Measurements from ENCODE around the gene ADPRS.

DNA sequence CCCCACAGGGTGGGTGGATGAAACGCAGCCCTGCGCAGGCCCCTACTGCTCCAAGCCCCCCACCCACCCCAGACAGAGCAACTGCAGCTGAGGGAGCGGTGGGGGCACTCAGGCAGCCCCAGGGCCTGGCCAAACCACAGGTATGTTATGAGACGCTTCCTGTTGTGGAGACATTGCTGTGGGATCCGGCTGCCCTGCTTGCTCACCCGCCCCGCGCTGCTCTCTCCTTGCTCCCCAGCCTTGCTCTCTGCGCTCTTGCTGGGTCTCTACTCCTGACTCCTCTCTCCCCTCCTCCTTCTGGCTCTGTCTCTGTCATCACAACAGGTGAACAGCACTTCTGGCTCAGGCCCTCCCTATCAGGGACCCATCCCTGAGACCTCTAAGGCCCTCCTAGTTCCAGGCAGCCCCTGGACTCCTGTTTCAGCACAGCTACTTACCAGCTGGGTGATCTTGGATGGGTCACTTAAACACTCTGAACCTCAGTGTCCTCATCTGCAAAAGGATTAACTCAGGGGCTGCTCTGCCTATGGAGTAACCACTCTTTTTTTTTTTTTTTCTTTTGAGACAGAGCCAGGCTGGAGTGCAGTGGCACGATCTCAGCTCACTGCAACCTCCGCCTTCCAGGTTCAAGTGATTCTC lies 20.5 kb downstream of the ADPRS start:
- TF ChIP-seq CTCF (IDR thresholded peaks at IDR 0.05) (no peak), EP300 (IDR thresholded peaks at IDR 0.05) (no peak)
